Measurements from ENCODE around the gene FADS3.

DNA sequence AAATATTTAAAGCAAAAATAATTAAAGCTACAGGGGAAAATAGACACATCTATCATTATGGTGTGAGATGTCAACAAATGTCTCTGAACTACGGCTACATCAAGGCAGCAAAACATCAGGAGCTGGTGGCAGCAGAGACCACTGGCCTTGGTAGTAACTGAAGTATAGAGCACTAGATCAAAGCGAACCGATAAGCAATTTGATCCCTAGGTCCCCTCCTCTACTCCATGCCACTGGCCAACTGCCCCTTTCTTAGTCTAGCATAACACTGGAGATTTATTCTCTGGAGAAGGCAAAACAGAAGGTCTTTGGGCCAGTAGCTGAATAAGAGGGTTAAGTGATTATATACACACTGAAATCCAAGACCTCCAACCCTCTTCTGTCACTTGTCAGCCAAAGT is 39.6 kb upstream of the FADS3 start:
- TF ChIP-seq, protein P1, sequence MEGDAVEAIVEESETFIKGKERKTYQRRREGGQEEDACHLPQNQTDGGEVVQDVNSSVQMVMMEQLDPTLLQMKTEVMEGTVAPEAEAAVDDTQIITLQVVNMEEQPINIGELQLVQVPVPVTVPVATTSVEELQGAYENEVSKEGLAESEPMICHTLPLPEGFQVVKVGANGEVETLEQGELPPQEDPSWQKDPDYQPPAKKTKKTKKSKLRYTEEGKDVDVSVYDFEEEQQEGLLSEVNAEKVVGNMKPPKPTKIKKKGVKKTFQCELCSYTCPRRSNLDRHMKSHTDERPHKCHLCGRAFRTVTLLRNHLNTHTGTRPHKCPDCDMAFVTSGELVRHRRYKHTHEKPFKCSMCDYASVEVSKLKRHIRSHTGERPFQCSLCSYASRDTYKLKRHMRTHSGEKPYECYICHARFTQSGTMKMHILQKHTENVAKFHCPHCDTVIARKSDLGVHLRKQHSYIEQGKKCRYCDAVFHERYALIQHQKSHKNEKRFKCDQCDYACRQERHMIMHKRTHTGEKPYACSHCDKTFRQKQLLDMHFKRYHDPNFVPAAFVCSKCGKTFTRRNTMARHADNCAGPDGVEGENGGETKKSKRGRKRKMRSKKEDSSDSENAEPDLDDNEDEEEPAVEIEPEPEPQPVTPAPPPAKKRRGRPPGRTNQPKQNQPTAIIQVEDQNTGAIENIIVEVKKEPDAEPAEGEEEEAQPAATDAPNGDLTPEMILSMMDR (IDR thresholded peaks at IDR 0.05) = no peak
- no peak for TF ChIP-seq POLR2A (IDR thresholded peaks at IDR 0.05)

All from breast epithelium (tissue), 3 donors.